A673 (cell line): Measurements from ENCODE around the gene CNOT3. TPM values are rescaled to one million over a fixed set of nuclear protein-coding genes. Genes with fewer than 3 reads are reported as not detected.

Experiments used
- BruUV-seq: library from RNA; stranded (reverse); fragments of 400-500 nt; replicated peaks from 2 replicates; lab custom pipeline; 2021; lab: Mats Ljungman, UMichigan
- CTCF ChIA-PET: fragments of 300-600 bp; sonication (Branson Sonifier 250); formaldehyde crosslinking; loops from one replicate; lab custom pipeline; 2022; ENCODE audit warnings: antibody characterized with exemption; lab: Charles Lee
- POLR2A ChIA-PET: fragments of 300-600 bp; sonication (Branson Sonifier 250); formaldehyde crosslinking; loops from one replicate; lab custom pipeline; 2022; ENCODE audit warnings: antibody characterized with exemption; ENCODE audit not compliant: low non-redundant PET; lab: Charles Lee
- DNase-seq: peaks from one replicate; pipeline ENCODE4 v3.0.0-alpha.2; 2015; ENCODE audit warnings: low spot score
- H3K27ac ChIP-seq: fragments of 200-600 bp; sonication (generic); 2 replicates; pipeline ENCODE4 v1.5.1; 2016; ENCODE audit warnings: mixed run types, low read depth, mild to moderate bottlenecking, mixed read lengths, antibody characterized with exemption, low read length; ENCODE audit not compliant: poor library complexity, severe bottlenecking
- H3K27me3 ChIP-seq: fragments of 200-600 bp; sonication (generic); replicated peaks from 2 replicates; pipeline ENCODE4 v1.6.1; 2017; ENCODE audit warnings: mixed run types, low read depth, mild to moderate bottlenecking, mixed read lengths, antibody characterized with exemption, low read length; ENCODE audit not compliant: insufficient read depth, poor library complexity
- H3K36me3 ChIP-seq: fragments of 200-600 bp; sonication (generic); 2 replicates; pipeline ENCODE4 v1.6.1; 2016; ENCODE audit warnings: mixed run types, mild to moderate bottlenecking, mixed read lengths, antibody characterized with exemption, low read length; ENCODE audit not compliant: insufficient read depth, poor library complexity, severe bottlenecking
- H3K4me1 ChIP-seq: fragments of 200-600 bp; sonication (generic); 2 replicates; pipeline ENCODE4 v1.6.1; 2017; ENCODE audit warnings: mixed run types, mild to moderate bottlenecking, mixed read lengths, antibody characterized with exemption, low read length; ENCODE audit not compliant: insufficient read depth, poor library complexity, severe bottlenecking
- H3K4me3 ChIP-seq: fragments of 200-600 bp; sonication (generic); 2 replicates; pipeline ENCODE4 v1.5.1; 2016; ENCODE audit warnings: low read depth, mixed run types, mild to moderate bottlenecking, mixed read lengths, low read length; ENCODE audit not compliant: poor library complexity, severe bottlenecking
- H3K9me3 ChIP-seq: fragments of 200-600 bp; sonication (generic); 2 replicates; pipeline ENCODE4 v1.6.1; 2016; ENCODE audit warnings: mixed run types, low read depth, mild to moderate bottlenecking, mixed read lengths, antibody characterized with exemption, low read length; ENCODE audit not compliant: poor library complexity, severe bottlenecking
- EZH2 ChIP-seq: fragments of 200-600 bp; sonication (generic); IDR thresholded peaks from 2 replicates; pipeline ENCODE4 v1.6.1; 2017; ENCODE audit warnings: borderline replicate concordance, low read depth, mild to moderate bottlenecking, mixed read lengths, antibody characterized with exemption, low read length; ENCODE audit not compliant: poor library complexity, severe bottlenecking
- intact Hi-C: fragments of 100-400 bp; cut with micrococcal nuclease; formaldehyde crosslinking; loops from one replicate; pipeline ENCODE4 v1.10.0; 2022; ENCODE audit not compliant: unreplicated experiment
- total RNA-seq: library from RNA; stranded (reverse); gene quantifications from 2 replicates; pipeline ENCODE4 v1.2.3, GENCODE V29; 2021
- TF ChIP-seq, protein P1 (sequence below): fragments of 300-800, 200-600 bp; sonication (generic); conservative IDR thresholded peaks from 2 replicates; pipeline ENCODE4 v1.5.1; 2017; ENCODE audit warnings: low read depth, mild to moderate bottlenecking, antibody characterized with exemption, low read length, moderate library complexity, mixed read lengths

CNOT3 gene
- total RNA-seq, 1 experiment from 2014 or later, result 102 TPM

DNA sequence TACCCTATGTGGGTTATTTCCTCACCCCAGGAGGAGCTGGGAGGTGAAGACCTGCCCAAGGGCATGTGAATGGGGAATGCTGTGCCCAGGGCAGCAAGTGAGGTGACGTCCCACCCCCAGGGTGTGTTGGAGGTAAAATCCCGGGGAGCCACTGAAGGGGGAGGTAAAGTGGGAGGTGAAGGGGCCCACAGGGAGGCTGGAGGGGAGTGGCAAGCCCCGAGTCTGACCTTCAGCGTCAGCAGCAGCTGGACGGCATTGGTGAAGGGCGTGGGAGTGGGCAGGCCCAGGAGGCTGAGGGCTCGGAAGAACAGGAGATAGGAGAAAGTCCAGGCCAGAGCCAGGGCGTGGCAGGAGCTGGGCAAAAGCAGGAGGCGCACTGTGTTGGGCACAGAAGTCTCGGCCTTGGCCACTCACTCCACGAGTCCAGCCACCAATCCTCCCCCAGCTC, 49.4 kb downstream of the CNOT3 start:
- no peak for DNase-seq
- Histone ChIP-seq H3K4me1 (peaks cover 12% of the 10 kb centered on the region), H3K27me3 (no peaks in the 10 kb centered on the region), H3K36me3 (peaks cover 3% of the 10 kb centered on the region), H3K9me3 (no peaks in the 10 kb centered on the region), H3K27ac (no peak overlapping the region), H3K4me3 (no peak overlapping the region)
- intact Hi-C loops, result no loop called here
- ChIA-PET CTCF (no interaction called here), POLR2A (no interaction called here)
- TF ChIP-seq, protein P1, sequence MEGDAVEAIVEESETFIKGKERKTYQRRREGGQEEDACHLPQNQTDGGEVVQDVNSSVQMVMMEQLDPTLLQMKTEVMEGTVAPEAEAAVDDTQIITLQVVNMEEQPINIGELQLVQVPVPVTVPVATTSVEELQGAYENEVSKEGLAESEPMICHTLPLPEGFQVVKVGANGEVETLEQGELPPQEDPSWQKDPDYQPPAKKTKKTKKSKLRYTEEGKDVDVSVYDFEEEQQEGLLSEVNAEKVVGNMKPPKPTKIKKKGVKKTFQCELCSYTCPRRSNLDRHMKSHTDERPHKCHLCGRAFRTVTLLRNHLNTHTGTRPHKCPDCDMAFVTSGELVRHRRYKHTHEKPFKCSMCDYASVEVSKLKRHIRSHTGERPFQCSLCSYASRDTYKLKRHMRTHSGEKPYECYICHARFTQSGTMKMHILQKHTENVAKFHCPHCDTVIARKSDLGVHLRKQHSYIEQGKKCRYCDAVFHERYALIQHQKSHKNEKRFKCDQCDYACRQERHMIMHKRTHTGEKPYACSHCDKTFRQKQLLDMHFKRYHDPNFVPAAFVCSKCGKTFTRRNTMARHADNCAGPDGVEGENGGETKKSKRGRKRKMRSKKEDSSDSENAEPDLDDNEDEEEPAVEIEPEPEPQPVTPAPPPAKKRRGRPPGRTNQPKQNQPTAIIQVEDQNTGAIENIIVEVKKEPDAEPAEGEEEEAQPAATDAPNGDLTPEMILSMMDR, result no peak
- TF ChIP-seq EZH2, result no peak
- BruUV-seq, result no TSS peak

DNA sequence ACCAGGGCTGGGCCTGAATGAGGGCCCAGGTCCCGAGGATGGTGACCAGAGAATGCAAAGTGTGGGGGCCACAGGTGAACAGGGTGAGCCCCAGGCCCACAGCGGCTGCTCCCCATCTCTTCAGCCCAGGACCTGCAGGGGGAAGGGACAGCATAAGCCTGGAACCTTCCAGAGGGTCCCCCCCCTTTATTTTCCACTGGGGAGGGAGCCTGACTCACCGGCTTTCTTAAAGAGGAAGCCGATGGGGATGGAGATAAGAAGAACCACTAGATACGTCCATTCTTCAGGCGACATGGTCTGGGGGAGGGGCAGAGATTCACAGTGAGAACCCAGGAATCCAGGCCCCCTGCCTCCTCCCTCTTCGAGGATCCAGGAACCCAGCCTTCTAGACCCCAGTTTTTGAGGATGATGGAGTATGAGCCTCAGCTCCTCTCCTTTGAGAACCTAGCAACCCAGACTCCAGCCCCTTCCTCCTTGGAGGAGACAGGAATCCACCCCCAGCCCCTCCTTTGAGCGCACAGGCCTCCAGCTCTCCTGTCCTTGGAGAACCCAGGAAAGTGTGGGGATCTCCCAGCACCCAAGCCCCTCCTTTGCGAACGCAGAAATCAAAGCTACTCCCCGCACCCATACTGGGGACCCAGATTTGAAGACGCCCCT, 50.8 kb downstream of the CNOT3 start:
- Histone ChIP-seq H3K36me3 (peaks cover 6% of the 10 kb centered on the region), H3K4me3 (peak overlapping the region; percentile 87), H3K9me3 (no peaks in the 10 kb centered on the region), H3K27ac (peak overlapping the region; percentile 98), H3K4me1 (peaks cover 17% of the 10 kb centered on the region), H3K27me3 (no peaks in the 10 kb centered on the region)
- DNase-seq, result no peak
- ChIA-PET POLR2A (no interaction called here), CTCF (no interaction called here)
- TSS peak; percentile 28 for BruUV-seq
- TF ChIP-seq, protein P1, result no peak
- no peak for TF ChIP-seq EZH2
- intact Hi-C loops, result loop anchor here (2.0 kb wide), 1 partner anchor 28 kb away; no protein-coding TSS in a partner anchor

DNA sequence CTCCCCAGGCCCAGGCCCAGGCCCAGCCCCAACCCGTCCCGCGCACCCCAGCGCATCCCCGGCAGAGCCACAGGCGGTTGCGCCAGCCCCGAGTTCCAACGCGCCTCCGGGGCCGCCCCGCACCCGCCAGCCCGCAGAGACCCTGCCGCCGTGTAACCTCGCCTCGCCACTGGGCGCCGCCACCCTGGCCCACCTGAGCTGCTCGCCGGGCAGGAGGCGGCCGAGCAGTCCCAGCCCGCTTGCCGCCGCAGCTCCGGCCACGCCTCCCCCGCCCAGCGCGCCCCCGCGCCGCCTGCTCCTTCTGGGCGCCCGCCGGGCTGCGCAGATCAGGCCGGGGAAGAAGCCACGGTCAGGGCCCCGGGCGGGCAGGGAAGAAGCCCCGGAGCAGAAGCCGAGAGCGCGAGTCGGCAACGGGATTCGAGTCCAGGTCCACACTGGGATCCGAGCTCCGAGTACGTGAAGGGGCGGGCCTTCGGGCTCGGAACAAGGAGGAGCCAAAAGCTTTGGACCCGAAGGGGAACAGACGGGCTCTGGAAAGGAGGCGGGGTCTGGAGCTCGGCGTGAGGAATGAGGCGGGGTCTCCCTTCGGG, 51.7 kb downstream of the CNOT3 start, which contains the start of gene MBOAT7:
TSS of gene MBOAT7 (minus strand) at position 436 of the 590 bp plus-strand sequence. CDS start 1,072 bp downstream, outside the sequence.
- POLR2A ChIA-PET, result interaction anchor here (0.5 to 0.9 kb wide), 5 partner anchors 11 to 299 kb away, joined by 4 to 6 read pairs (median 6); partner anchors contain the start of gene RPS9
- TF ChIP-seq, protein P1, result 0 out of 2 replicates have a peak, but pooled peaks have one; percentile 21
- TF ChIP-seq EZH2, result no peak
- H3K4me1 ChIP-seq, result peaks cover 17% of the 10 kb centered on the region
- peaks cover 12% of the 10 kb centered on the region for H3K36me3 ChIP-seq
- no TSS peak for BruUV-seq
- no peaks in the 10 kb centered on the region for H3K27me3 ChIP-seq
- CTCF ChIA-PET, result interaction anchor here (0.5 to 0.6 kb wide), 2 partner anchors 486 to 891 kb away, joined by 4 to 6 read pairs; no protein-coding TSS in a partner anchor
- DNase-seq, result no peak
- intact Hi-C loops, result loop anchor here (2.0 kb wide), 1 partner anchor 28 kb away; no protein-coding TSS in a partner anchor
- H3K27ac ChIP-seq, result peak within 1 kb of the TSS; percentile 98
- no peaks in the 10 kb centered on the region for H3K9me3 ChIP-seq
- H3K4me3 ChIP-seq, result peak within 1 kb of the TSS; percentile 91
